H1 (cell line): ENCODE data around the gene MDM4. TPM values are rescaled to one million over a fixed set of nuclear protein-coding genes. Genes with fewer than 3 reads are reported as not detected.

Experiments used
- CTCF ChIA-PET: fragments of 300-600 bp; sonication (Branson Sonifier 250); formaldehyde crosslinking; loops from one replicate; lab custom pipeline; 2021; ENCODE audit not compliant: partially characterized antibody; lab: Charles Lee
- POLR2A ChIA-PET: fragments of 300-600 bp; sonication (Branson Sonifier 250); formaldehyde crosslinking; loops from one replicate; lab custom pipeline; 2021; ENCODE audit warnings: inconsistent platforms; ENCODE audit not compliant: partially characterized antibody; lab: Charles Lee
- DNase-seq, 2 experiments: peaks; one replicate each; pipeline versions ENCODE4 v3.0.0 to v3.0.0-alpha.2; 2010 to 2022; ENCODE audit warnings: low spot score in 2 of 2, low read depth in 1 of 2, mixed read lengths in 1 of 2
- FAIRE-seq: peaks from 2 replicates; lab custom pipeline; 2011; peaks lifted over from hg19 to GRCh38; lab: Jason Lieb, UNC
- H2AFZ ChIP-seq: 2 replicates; pipeline ENCODE4 v1.8.1; 2012; ENCODE audit warnings: low read length, inconsistent platforms
- H2AK5ac ChIP-seq: 2 replicates; pipeline ENCODE4 v1.6.1; 2013; ENCODE audit warnings: low read depth, low read length
- H2BK120ac ChIP-seq: replicated peaks from 2 replicates; pipeline ENCODE3; 2013; ENCODE audit warnings: low read depth, low read length, inconsistent platforms
- H2BK12ac ChIP-seq: 2 replicates; pipeline ENCODE4 v1.6.1; 2013; ENCODE audit warnings: low read depth, low read length
- H2BK15ac ChIP-seq: 2 replicates; pipeline ENCODE4 v1.6.1; 2013; ENCODE audit warnings: low read length
- H2BK20ac ChIP-seq: 2 replicates; pipeline ENCODE4 v1.6.1; 2013; ENCODE audit warnings: low read length
- H2BK5ac ChIP-seq: 2 replicates; pipeline ENCODE4 v1.6.1; 2013; ENCODE audit warnings: low read depth, low read length
- H3K14ac ChIP-seq: 2 replicates; pipeline ENCODE4 v1.6.1; 2013; ENCODE audit warnings: inconsistent platforms; ENCODE audit not compliant: insufficient read length
- H3K18ac ChIP-seq: 2 replicates; pipeline ENCODE4 v1.6.1; 2013; ENCODE audit warnings: low read length; ENCODE audit errors: extremely low read depth
- H3K23ac ChIP-seq: 2 replicates; pipeline ENCODE4 v1.6.1; 2013; ENCODE audit warnings: inconsistent platforms; ENCODE audit not compliant: insufficient read length
- H3K23me2 ChIP-seq: 2 replicates; pipeline ENCODE4 v1.6.1; 2013; ENCODE audit warnings: low read depth, low read length
- H3K27ac ChIP-seq: 2 replicates; pipeline ENCODE4 v1.6.1; 2011; ENCODE audit warnings: low read depth, low read length, inconsistent platforms
- H3K27me3 ChIP-seq, 4 experiments: replicated peaks in 1 of 4; 1 replicate in 1 of 4; 2 replicates in 3 of 4; pipeline versions ENCODE4 v1.6.1 to v1.8.1; 2011 to 2013; ENCODE audit warnings: low read length in 3 of 4, mild to moderate bottlenecking in 3 of 4, inconsistent platforms in 2 of 4, mixed read lengths in 2 of 4, moderate library complexity in 1 of 4; ENCODE audit not compliant: control insufficient read depth in 3 of 4, insufficient read depth in 3 of 4; ENCODE audit errors: extremely low read depth in 1 of 4
- H3K36me3 ChIP-seq, 4 experiments: 2 replicates each; pipeline versions ENCODE4 v1.6.1 to v1.8.1; 2011 to 2013; ENCODE audit warnings: mild to moderate bottlenecking in 4 of 4, low read length in 3 of 4, moderate library complexity in 2 of 4, control low read depth in 1 of 4, inconsistent platforms in 1 of 4; ENCODE audit not compliant: insufficient read depth in 4 of 4, control insufficient read depth in 2 of 4
- H3K4ac ChIP-seq: replicated peaks from 2 replicates; pipeline ENCODE3; 2013; ENCODE audit warnings: low read length, low read depth, mixed read lengths, inconsistent platforms; ENCODE audit not compliant: insufficient read length
- H3K4me1 ChIP-seq, 4 experiments: replicated peaks in 1 of 4; 1 replicate in 1 of 4; 2 replicates in 3 of 4; pipeline versions ENCODE4 v1.6.1 to v1.8.1; 2011 to 2013; ENCODE audit warnings: low read length in 3 of 4, inconsistent platforms in 2 of 4, mixed read lengths in 1 of 4; ENCODE audit not compliant: insufficient read depth in 4 of 4, control insufficient read depth in 3 of 4
- H3K4me2 ChIP-seq, 2 experiments: 2 replicates each; pipeline versions ENCODE4 v1.6.1 to v1.8.1; 2011 to 2013; ENCODE audit warnings: low read depth in 2 of 2, low read length in 2 of 2, control low read depth in 1 of 2, inconsistent platforms in 1 of 2, mild to moderate bottlenecking in 1 of 2; ENCODE audit not compliant: insufficient read depth in 1 of 2
- H3K4me3 ChIP-seq, 4 experiments: fragments of 200-600, 300-600 bp in 1 of 4; sonication (generic), shearing (Covaris generic), sonication (Bioruptor Twin) in 1 of 4; 2 replicates each; pipeline versions ENCODE4 v1.5.1 to v1.8.1; 2011 to 2016; ENCODE audit warnings: low read length in 4 of 4, low read depth in 3 of 4, control low read depth in 2 of 4, inconsistent platforms in 2 of 4, mild to moderate bottlenecking in 2 of 4, mixed read lengths in 1 of 4, moderate library complexity in 1 of 4; ENCODE audit not compliant: insufficient read depth in 2 of 4; ENCODE audit errors: extremely low read depth in 1 of 4
- H3K56ac ChIP-seq: replicated peaks from 2 replicates; pipeline ENCODE3; 2013; ENCODE audit warnings: low read depth, mild to moderate bottlenecking, mixed read lengths, low read length, inconsistent platforms; ENCODE audit not compliant: insufficient read length
- H3K79me1 ChIP-seq: 2 replicates; pipeline ENCODE4 v1.6.1; 2013; ENCODE audit warnings: low read depth, low read length, control low read depth
- H3K79me2 ChIP-seq, 2 experiments: 2 replicates each; pipeline versions ENCODE4 v1.6.1 to v1.8.1; 2012 to 2013; ENCODE audit warnings: low read length in 2 of 2, mild to moderate bottlenecking in 2 of 2, inconsistent platforms in 1 of 2; ENCODE audit not compliant: insufficient read depth in 2 of 2, control insufficient read depth in 1 of 2
- H3K9ac ChIP-seq, 4 experiments: replicated peaks in 1 of 4; 1 replicate in 1 of 4; 2 replicates in 3 of 4; pipeline versions ENCODE4 v1.6.1 to v1.8.1; 2011 to 2013; ENCODE audit warnings: low read depth in 3 of 4, low read length in 3 of 4, control low read depth in 2 of 4, mild to moderate bottlenecking in 2 of 4, moderate library complexity in 2 of 4, inconsistent platforms in 1 of 4; ENCODE audit errors: extremely low read depth in 1 of 4
- H3K9me3 ChIP-seq, 2 experiments: 2 replicates each; pipeline versions ENCODE4 v1.6.1 to v1.8.1; 2012 to 2013; ENCODE audit warnings: mild to moderate bottlenecking in 2 of 2, moderate library complexity in 2 of 2, control low read depth in 1 of 2, inconsistent platforms in 1 of 2, low read depth in 1 of 2, low read length in 1 of 2, mixed read lengths in 1 of 2; ENCODE audit not compliant: insufficient read depth in 2 of 2
- H4K20me1 ChIP-seq, 2 experiments: replicated peaks in 1 of 2; 2 replicates each; pipeline versions ENCODE3 to v1.8.1; 2011 to 2013; ENCODE audit warnings: inconsistent platforms in 2 of 2, low read length in 2 of 2, mild to moderate bottlenecking in 1 of 2; ENCODE audit not compliant: insufficient read depth in 2 of 2, control insufficient read depth in 1 of 2
- H4K5ac ChIP-seq: 2 replicates; pipeline ENCODE4 v1.6.1; 2013; ENCODE audit warnings: low read length, low read depth, mixed read lengths, inconsistent platforms; ENCODE audit not compliant: insufficient read length
- H4K8ac ChIP-seq: 2 replicates; pipeline ENCODE4 v1.8.0; 2013; ENCODE audit warnings: mild to moderate bottlenecking, moderate library complexity, low read length, inconsistent platforms; ENCODE audit not compliant: insufficient read depth; ENCODE audit errors: extremely low read depth
- H4K91ac ChIP-seq: replicated peaks from 2 replicates; pipeline ENCODE3; 2013; ENCODE audit warnings: low read length, mixed read lengths, inconsistent platforms; ENCODE audit not compliant: insufficient read length
- CBX8 ChIP-seq: fragments of 300-800, 300-1000 bp; sonication (generic); IDR thresholded peaks from 2 replicates; pipeline ENCODE4 v1.7.1; 2016; ENCODE audit warnings: low read depth, low read length, borderline replicate concordance
- CTBP2 ChIP-seq: IDR thresholded peaks from 2 replicates; pipeline ENCODE4 v1.7.0; 2011; ENCODE audit warnings: borderline replicate concordance, mild to moderate bottlenecking, moderate library complexity, mixed read lengths, low read length; ENCODE audit not compliant: insufficient read depth, insufficient read length
- FOSL1 ChIP-seq: IDR thresholded peaks from 2 replicates; pipeline ENCODE4 v1.6.1; 2011; ENCODE audit warnings: mild to moderate bottlenecking, low read depth, low read length, moderate library complexity; ENCODE audit not compliant: insufficient read depth
- GABPA ChIP-seq: IDR thresholded peaks from 2 replicates; pipeline ENCODE4 v1.6.1; 2011; ENCODE audit warnings: mild to moderate bottlenecking, low read length, moderate library complexity, borderline replicate concordance; ENCODE audit not compliant: insufficient read depth
- HDAC6 ChIP-seq: IDR thresholded peaks from one replicate; pipeline ENCODE4 v1.7.1; 2012; ENCODE audit warnings: low read depth, mild to moderate bottlenecking, inconsistent platforms, low read length, moderate library complexity
- POLR2A ChIP-seq, 2 experiments: IDR thresholded peaks; 1 replicate in 1 of 2; 2 replicates in 1 of 2; pipeline ENCODE4 v1.6.1; 2011; ENCODE audit warnings: low read depth in 2 of 2, low read length in 2 of 2, mild to moderate bottlenecking in 2 of 2; ENCODE audit errors: control extremely low read depth in 1 of 2
- RFX5 ChIP-seq: IDR thresholded peaks from 2 replicates; pipeline ENCODE4 v1.6.1; 2011; ENCODE audit warnings: low read depth, low read length, improper control_type of control experiment, borderline replicate concordance
- RNF2 ChIP-seq: fragments of 200-900, 300-1000 bp; sonication (generic); IDR thresholded peaks from 2 replicates; pipeline ENCODE4 v1.7.1; 2016; ENCODE audit warnings: borderline replicate concordance, low read depth, mild to moderate bottlenecking, antibody characterized with exemption, low read length; ENCODE audit not compliant: poor library complexity, severe bottlenecking; ENCODE audit errors: missing control alignments
- TAF1 ChIP-seq: IDR thresholded peaks from 2 replicates; pipeline ENCODE4 v1.6.1; 2011; ENCODE audit warnings: mild to moderate bottlenecking, low read depth, low read length
- WGBS, 2 experiments: shearing (Covaris generic) in 1 of 2; methylation state at CpG; one replicate each; pipeline versions ENCODE4 v1.1.6 to v1.1.7; 2013 to 2015; ENCODE audit warnings: low lambda C conversion rate in 2 of 2, mixed read lengths in 2 of 2, inconsistent platforms in 1 of 2, low coverage in 1 of 2, missing lambda C conversion rate in 1 of 2; ENCODE audit not compliant: insufficient replicate concordance in 2 of 2, insufficient coverage in 1 of 2, insufficient read length in 1 of 2; ENCODE audit errors: extremely low coverage in 1 of 2, missing lambda C conversion rate in 1 of 2; 5-methylcytosine and 5-hydroxymethylcytosine counted together
- polyA plus RNA-seq, 7 experiments: library from polyadenylated mRNA; depleted of rRNA in 3 of 7; stranded (reverse) in 5 of 7; unstranded in 2 of 7; fragments of >200 nt in 5 of 7; fragments of 200-250 nt in 2 of 7; gene quantifications; 1 replicate in 5 of 7; 2 replicates in 1 of 7; 4 replicates in 1 of 7; pipeline versions ENCODE4 v1.2.1 to v1.2.3, GENCODE V29; 2011 to 2013; ENCODE audit warnings: missing spikeins in 2 of 7, mixed read lengths in 2 of 7
- total RNA-seq: library from RNA; stranded (reverse); fragmentation: NEBNext Ultra II Directional; extraction: Animal tissue kit (Norgen Biotek cat#: 25700); gene quantifications from 2 replicates; pipeline ENCODE4 v1.2.1, GENCODE V29; 2021
- TF ChIP-seq, protein P1 (sequence below): IDR thresholded peaks from 2 replicates; pipeline ENCODE4 v1.6.1; 2012; ENCODE audit warnings: low read length, inconsistent platforms

Gene MDM4
- total and polyA plus RNA-seq, 2 of the 8 experiments (the other 6 are each of a cell fraction or from before 2014, with no cell fraction given) = 10.8 to 84.9 TPM

DNA sequence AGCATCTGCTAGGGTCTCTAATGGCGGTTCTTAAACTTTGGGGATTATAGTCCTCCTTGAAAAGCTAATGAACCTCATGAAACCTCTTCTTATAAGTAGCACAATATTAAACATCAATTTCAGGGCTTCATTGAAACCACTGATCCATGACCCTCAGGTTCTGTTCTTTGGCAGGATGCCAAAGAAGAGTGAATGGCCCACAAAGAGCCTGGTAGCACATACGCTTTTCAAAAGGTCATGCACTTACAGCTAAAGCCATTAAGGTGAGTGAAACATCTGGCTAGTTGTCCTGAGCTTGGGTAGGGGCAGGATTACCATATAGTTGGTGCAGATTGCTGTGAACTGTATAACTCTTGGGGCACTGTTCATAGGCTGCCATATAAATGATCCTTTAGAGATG, 42.3 kb downstream of the MDM4 start:
- Histone ChIP-seq H3K18ac (no peak overlapping the region), H3K79me2 (peaks cover 0 to 1% of the 10 kb centered on the region in 2 experiments; a peak in 1 of 4 replicates), H2BK20ac (no peak overlapping the region), H3K27ac (no peak overlapping the region), H3K9ac (no peak overlapping the region), H4K91ac (no peak overlapping the region), H4K5ac (no peak overlapping the region), H3K4me3 (no peak overlapping the region), H3K4me2 (no peak overlapping the region), H3K79me1 (no peaks in the 10 kb centered on the region; the same call in 1 of the 2 replicates), H3K36me3 (peaks cover 0 to 5% (median 0%) of the 10 kb centered on the region in 4 experiments; a peak in 2 of 8 replicates), H3K14ac (no peak overlapping the region), H4K8ac (no peak overlapping the region), H2AK5ac (no peak overlapping the region), H2BK12ac (no peak overlapping the region), H3K9me3 (no peaks in the 10 kb centered on the region), H2BK15ac (no peak overlapping the region), H2BK5ac (no peak overlapping the region), H3K4ac (no peak overlapping the region), H3K27me3 (no peaks in the 10 kb centered on the region), H2AFZ (no peak overlapping the region), H2BK120ac (no peak overlapping the region), H3K56ac (no peak overlapping the region), H3K4me1 (peaks cover 0 to 6% (median 0%) of the 10 kb centered on the region in 4 experiments; a peak in 1 of 7 replicates), H3K23ac (no peak overlapping the region), H3K23me2 (no peaks in the 10 kb centered on the region), H4K20me1 (peaks cover 0 to 2% of the 10 kb centered on the region in 2 experiments)
- 95% methylated on average over 2 of the region's 2 CpGs; no CpG with 5 or more reads in 1 of the 2 experiments for WGBS, 2 experiments
- TF ChIP-seq GABPA (no peak), CTBP2 (no peak), RNF2 (no peak), POLR2A (IDR thresholded peaks at IDR 0.05; ENCODE audit: control extremely low read depth in 1 of 2, low read depth in 2 of 2, low read length in 2 of 2) (no peak), FOSL1 (no peak), TAF1 (no peak), HDAC6 (no peak), CBX8 (no peak), RFX5 (no peak)
- TF ChIP-seq, protein P1, sequence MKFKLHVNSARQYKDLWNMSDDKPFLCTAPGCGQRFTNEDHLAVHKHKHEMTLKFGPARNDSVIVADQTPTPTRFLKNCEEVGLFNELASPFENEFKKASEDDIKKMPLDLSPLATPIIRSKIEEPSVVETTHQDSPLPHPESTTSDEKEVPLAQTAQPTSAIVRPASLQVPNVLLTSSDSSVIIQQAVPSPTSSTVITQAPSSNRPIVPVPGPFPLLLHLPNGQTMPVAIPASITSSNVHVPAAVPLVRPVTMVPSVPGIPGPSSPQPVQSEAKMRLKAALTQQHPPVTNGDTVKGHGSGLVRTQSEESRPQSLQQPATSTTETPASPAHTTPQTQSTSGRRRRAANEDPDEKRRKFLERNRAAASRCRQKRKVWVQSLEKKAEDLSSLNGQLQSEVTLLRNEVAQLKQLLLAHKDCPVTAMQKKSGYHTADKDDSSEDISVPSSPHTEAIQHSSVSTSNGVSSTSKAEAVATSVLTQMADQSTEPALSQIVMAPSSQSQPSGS = no peak
- FAIRE-seq = no peak
- ChIA-PET CTCF (interaction anchor here (0.7 to 28.0 kb wide), 3 partner anchors 188 to 250 kb away, joined by 4 to 397 read pairs (median 4); no protein-coding TSS in a partner anchor), POLR2A (interaction anchor here (0.8 to 3.6 kb wide), 8 partner anchors 8 to 86 kb away, joined by 3 to 18 read pairs (median 4); partner anchors contain the start of gene MDM4)
- DNase-seq = peak in 1 of 2 experiments; percentile 33
